HG03575 (cell line): ENCODE data around the gene RILP.

Experiments
- ATAC-seq: cut with Tn5 transposase; IDR thresholded peaks from one replicate; pipeline ENCODE4 v1.9.1; 2021; ENCODE audit not compliant: unreplicated experiment, insufficient number of reproducible peaks, low FRiP score; ENCODE audit errors: extremely low read depth

RILP gene

DNA sequence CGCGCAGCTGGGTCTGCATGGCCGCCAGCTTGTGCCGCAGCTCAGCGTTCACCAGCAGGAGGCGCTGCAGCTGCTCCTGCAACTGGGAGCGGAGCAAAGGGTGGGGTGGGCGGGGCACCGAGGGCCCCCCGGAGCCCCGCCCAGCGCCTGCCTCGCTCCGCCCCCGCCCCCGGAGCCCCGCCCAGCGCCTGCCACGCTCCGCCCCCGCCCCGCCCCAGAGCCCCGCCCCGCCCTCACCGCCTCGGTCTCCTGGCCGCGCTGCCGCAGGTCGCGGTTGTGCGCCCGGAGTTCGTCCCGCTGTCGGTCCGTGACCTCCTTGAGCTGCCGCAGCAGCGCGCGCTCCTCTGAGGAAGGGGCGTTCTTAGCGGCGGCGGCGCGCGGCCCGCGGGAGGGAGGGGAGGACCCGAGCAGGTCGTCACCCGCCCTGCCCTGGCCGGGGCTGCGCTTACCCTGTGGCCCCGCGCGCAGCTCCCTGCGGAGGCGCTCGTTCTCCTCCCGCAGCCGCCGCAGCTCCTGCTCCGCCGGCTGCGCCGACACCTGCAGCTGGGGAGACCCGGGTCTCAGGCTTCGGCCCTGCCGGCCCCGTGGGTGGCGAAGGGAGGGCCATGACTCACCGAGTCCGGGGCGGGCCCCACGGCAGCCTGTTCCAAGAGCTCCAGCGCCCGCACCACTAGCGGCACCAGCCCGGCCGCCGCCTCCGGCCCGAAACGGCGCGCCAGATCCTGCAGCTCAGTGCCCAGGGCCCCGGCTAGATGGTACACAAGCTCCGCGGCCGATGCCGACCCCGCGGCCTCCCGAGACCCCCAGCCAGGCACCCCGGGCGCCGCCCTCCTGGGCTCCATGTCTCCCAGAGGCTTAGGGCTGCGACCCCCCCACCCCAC, 463 bp downstream of the RILP start:
- no peak for ATAC-seq

DNA sequence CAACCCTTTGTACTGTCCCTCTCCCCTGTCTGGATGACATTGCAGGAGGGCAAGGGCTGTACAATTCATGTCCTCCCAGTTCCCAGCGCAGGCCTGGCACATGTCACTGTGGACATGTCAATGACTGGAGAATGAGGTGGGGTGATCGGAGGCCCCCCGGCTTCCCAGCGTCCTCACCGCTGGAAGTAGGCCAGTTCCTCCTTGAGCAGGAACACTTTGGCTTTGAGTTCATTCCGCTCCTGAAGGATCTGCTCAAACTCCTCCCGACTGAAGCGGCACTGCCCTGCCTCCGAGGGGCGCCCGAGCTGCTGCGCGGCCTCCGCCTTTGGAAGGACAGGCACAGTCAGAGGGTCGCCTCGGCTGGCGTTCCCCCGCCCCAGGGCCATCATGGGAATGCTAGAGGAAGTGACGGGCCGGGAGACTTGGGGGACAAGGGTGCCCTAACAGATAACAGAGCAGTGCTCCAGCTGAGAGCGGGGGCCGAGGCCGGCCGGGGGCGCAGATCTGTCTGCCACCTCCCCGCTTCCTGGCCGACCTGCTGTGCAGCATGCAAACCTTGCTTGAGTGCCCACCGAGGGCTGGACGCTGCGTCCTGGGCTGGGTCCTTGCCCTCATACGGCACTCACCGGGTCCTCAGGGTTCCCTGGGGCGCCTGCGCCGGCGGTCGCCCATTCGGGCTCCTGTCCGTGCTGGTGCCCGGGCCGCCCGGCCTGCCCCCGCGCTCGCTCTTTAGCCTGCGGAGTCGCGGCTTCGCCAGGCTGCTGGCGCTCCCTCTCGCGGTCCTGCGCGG, 1.3 kb downstream of the RILP start:
- no peak for ATAC-seq

- ATAC-seq = no peak
Observed at GRCh38 chr17:1647802-1648171, 1.9 kb downstream of the RILP start.

DNA sequence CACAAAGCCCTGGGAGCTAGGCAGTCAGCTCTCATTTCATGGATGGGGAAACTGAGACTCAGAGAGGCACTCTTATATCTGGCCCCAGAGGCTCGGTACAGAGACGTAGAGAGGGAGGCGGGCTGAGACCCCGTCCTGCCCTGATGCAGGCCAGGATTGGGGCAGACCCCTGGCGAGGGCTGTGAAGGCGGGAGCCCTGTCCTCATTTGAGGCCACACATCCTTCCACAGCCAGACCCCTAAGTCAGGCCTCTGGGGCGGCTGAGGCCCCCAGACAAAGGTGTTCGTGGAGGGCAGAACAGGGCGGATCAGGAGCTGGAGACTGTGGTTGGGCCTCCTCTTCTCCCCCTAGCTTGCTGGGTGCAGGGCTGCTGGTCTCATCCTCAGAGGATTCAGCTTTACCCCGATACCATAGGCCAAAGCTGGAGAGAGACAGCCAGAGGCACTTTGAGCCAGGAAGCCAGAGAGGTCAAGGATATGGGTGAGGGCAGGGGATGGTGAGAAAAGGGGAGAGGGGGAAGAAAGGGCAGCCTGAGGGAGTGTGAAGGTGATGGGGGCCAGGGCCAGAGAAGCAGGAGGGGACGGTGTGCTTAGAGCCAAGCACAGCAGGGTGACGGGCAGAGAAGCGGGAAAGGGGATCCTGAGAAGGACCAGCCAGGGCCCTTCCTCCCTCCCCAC, 3.3 kb downstream of the RILP start:
- no peak for ATAC-seq

DNA sequence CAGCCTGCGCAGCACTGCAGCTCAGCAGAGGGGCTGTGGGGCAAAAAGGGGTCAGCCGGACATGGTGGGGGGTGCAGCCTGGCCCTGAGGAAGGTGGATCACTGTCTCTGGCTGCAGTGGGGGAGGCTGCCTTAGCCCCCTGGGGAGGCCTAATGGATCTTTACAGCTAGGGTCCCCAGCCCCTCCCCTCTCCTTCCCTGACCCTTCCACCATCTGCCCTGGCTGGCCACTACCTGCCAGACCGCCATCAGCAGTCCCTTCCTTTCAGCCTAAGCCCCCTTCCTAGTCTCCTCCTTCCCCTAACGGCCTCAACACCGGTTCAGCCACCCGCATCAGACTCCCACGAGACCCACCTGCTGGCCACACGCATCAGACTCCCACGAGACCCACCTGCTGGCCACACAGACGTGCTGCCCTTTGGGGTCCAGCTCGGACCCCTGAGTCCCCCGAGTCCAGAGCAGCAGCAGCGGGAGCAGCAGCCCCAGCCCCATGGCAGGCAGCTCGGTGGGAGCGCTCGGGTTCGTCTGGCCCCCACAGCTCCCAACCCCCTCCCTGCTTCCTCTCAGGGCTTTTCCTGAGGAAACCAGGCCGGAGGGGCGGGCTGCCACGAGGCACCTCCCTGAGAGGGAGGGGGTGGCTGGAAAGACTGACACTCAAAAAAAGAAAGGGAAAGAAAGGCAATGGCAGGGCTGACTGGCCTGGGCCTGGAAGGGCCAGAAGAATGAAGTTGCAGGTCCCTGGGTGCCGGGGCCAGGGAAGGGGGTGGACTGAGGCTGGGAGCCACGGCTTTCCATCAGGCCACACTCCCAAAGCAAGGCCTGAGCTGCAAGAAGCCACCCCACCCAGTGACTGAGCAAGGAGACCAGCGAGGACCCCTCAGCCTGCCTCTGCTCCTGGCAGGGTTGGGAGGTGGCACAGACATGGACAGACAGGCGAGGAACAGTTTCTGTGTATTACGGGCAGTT, 4.2 kb downstream of the RILP start, which contains the start of gene SCARF1:
Gene SCARF1 (minus strand): TSS at position 526 of the 965 bp plus-strand sequence. CDS start 35 bp downstream, at position 491.
- ATAC-seq = no peak

GRCh38 chr17:1644493-1645206, 5.0 kb downstream of the RILP start:
- no peak for ATAC-seq

GRCh38 chr17:1643999-1644492, 5.6 kb downstream of the RILP start:
- ATAC-seq = no peak

DNA sequence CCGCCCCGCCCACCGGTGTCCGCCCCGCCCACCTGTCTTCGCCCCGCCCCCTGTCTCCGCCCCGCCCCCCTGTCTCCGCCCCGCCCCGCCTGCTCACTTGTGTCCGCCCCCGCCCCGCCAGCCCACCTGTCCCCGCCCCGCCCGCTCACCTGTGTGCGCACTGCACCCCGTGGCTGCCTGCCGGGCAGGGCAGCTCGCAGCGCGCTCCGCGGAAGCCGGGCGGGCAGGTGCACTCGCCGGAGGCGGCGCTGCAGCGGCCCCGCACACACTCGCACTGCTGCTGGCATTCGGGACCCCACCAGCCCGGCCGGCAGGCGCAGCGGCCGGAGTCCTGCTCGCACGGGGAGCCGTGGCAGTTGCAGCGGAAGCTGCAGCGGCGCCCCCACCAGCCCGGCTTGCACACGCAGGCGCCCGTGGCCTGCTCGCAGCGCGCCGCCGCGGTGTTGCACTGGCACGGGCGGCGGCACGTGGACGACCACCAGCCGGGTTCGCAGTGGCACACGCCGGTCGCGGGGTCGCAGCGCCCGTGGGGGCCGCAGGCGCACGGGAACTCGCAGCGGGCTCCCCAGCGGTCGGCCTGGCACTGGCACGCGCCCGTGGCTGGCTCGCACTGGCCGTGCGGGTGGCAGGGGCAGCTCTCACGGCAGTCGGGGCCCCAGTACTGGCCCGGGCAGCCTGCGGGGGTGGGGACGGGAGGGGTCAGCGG, 6.2 kb downstream of the RILP start:
- ATAC-seq = no peak

DNA sequence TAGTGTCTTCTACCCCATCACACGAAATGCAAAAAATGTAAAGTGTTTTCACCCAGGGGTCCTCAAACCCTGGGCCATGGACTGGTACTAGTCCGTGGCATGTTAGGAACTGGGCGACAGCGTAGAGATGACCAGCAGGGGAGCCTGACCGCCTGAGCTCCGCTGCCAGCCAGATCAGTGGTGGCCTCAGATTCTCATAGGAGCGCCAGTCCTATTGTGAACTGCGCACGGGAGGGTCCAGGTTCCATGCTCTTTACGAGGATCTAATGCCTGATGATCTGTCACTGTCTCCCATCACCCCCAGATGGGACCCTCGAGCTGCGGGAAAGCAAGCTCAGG, 8.6 kb downstream of the RILP start:
- ATAC-seq = no peak

DNA sequence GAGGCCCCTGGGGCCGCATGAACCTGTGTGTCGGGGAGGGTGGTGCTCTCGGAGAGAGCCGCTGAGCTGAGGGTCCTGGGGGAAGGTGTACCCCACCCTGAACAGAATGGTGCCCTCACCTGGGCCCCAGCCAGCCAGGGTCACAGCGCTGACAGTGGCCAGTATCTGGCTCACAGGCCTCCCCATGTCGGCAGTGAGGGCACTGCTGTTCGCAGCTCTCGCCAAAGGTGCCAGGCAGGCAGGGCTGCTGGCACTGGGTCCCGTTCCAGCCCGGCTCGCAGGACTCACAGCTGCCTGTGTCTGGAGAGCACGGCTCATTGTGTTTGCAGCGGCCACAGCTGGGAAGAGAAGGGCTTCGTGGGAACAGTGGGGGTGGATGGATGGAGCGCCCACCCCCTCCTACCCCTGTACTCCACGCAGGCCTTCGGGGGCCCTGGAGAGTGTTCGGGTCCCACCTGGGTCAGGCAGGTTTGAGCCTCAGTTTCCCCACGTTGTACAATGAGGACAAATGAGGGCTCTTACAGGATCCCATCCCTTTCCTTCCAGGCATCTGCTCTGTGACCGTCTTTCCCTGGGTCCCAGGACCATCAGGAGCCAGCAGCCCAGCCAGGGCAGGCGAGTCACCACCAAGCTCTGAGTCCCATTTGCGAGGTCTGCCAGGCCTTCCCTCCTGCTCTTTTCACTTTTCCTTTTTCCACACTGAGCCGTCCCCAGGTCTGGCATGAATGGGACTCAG, 9.2 kb downstream of the RILP start:
- no peak for ATAC-seq

GRCh38 chr17:1639549-1640180, 10.0 kb downstream of the RILP start:
- ATAC-seq = no peak

GRCh38 chr17:1638624-1639300, 10.9 kb downstream of the RILP start:
- no peak for ATAC-seq

GRCh38 chr17:1638171-1638590, 11.5 kb downstream of the RILP start:
- no peak for ATAC-seq

DNA sequence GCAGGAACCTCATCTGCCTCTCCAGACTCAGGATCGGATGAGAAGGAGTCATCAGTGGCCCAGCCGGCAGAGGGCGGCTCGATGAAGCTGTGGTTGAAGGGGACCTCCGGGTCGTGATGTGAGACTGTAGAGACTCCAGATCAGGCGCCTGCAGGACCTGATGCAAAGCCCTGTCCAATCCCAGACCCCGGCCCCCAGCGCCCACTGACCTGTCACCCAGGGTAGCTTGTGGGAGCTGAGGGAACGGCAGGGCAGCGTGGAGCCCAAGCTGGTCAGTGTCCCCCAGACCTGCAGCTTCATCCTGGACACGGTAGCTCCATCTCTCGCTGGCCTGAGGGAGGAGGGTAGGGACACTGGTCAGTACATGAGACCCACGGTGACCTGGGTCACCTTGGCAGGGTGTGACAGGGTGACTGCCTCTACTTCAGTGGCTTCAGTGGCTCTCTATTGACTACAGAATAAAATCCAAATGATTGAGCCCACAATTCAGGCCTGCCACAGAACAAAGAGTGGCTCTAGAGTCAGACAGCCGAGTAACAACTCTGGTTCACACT, 12.9 kb downstream of the RILP start:
- ATAC-seq = no peak

- ATAC-seq = no peak
Observed at GRCh38 chr17:1635675-1636465, 13.8 kb downstream of the RILP start.
